Neural progenitor cell (in vitro differentiated cells): ENCODE measurements around the gene GDF15. TPM values are rescaled to one million over a fixed set of nuclear protein-coding genes. Genes with fewer than 3 reads are reported as not detected.

Source experiments
- DNase-seq: peaks from one replicate; pipeline ENCODE4 v3.0.0-alpha.2; 2016; ENCODE audit warnings: low spot score
- H2AFZ ChIP-seq: fragments of 200-600 bp; sonication (generic); replicated peaks from 2 replicates; pipeline ENCODE4 v1.6.1; 2016; ENCODE audit warnings: antibody characterized with exemption
- H3F3A ChIP-seq: fragments of 200-600 bp; sonication (generic); 2 replicates; pipeline ENCODE4 v1.6.1; 2016; ENCODE audit warnings: antibody characterized with exemption, low read depth
- H3K27ac ChIP-seq: fragments of 200-600 bp; sonication (generic); 2 replicates; pipeline ENCODE4 v1.5.1; 2016; ENCODE audit warnings: mild to moderate bottlenecking
- H3K27me3 ChIP-seq: fragments of 200-600 bp; sonication (generic); 2 replicates; pipeline ENCODE4 v1.6.1; 2016; ENCODE audit warnings: mild to moderate bottlenecking, moderate library complexity
- H3K36me3 ChIP-seq: fragments of 200-600 bp; sonication (generic); 2 replicates; pipeline ENCODE4 v1.5.1; 2016
- H3K4me1 ChIP-seq: fragments of 200-600 bp; sonication (generic); 2 replicates; pipeline ENCODE4 v1.6.1; 2016; ENCODE audit warnings: mixed run types
- H3K4me2 ChIP-seq: fragments of 200-600 bp; sonication (generic); 2 replicates; pipeline ENCODE4 v1.6.1; 2016
- H3K4me3 ChIP-seq: fragments of 200-600 bp; sonication (generic); 2 replicates; pipeline ENCODE4 v1.5.1; 2016
- H3K79me2 ChIP-seq: fragments of 200-600 bp; sonication (generic); 2 replicates; pipeline ENCODE4 v1.6.1; 2016; ENCODE audit warnings: low read depth
- H3K9ac ChIP-seq: fragments of 200-600 bp; sonication (generic); 2 replicates; pipeline ENCODE4 v1.6.1; 2016
- H3K9me3 ChIP-seq: fragments of 200-600 bp; sonication (generic); 2 replicates; pipeline ENCODE4 v1.5.1; 2016; ENCODE audit warnings: low read depth
- H4K20me1 ChIP-seq: fragments of 200-600 bp; sonication (generic); 2 replicates; pipeline ENCODE4 v1.6.1; 2016; ENCODE audit warnings: low read depth
- H3K27ac Mint-ChIP-seq: 3 replicates; pipeline ENCODE4 v1.8.0; 2021; ENCODE audit warnings: mixed read lengths
- H3K27me3 Mint-ChIP-seq: 2 replicates; pipeline ENCODE4 v1.8.0; 2022; ENCODE audit warnings: low read depth, mild to moderate bottlenecking, inconsistent platforms, moderate library complexity, mixed read lengths; ENCODE audit not compliant: insufficient read depth
- H3K36me3 Mint-ChIP-seq: 3 replicates; pipeline ENCODE4 v1.8.0; 2021; ENCODE audit warnings: mixed read lengths
- H3K4me1 Mint-ChIP-seq: 3 replicates; pipeline ENCODE4 v1.8.0; 2021; ENCODE audit warnings: mixed read lengths
- H3K4me3 Mint-ChIP-seq: 3 replicates; pipeline ENCODE4 v1.8.0; 2021; ENCODE audit warnings: mild to moderate bottlenecking, moderate library complexity, mixed read lengths
- H3K9me3 Mint-ChIP-seq: 3 replicates; pipeline ENCODE4 v1.8.0; 2020; ENCODE audit warnings: mixed read lengths
- EZH2 ChIP-seq: fragments of 200-600 bp; sonication (generic); IDR thresholded peaks from 2 replicates; pipeline ENCODE4 v1.6.1; 2017; ENCODE audit warnings: antibody characterized with exemption, mild to moderate bottlenecking, moderate library complexity
- EZH2phosphoT487 ChIP-seq: fragments of 200-600 bp; sonication (generic); IDR thresholded peaks from 2 replicates; pipeline ENCODE4 v1.6.1; 2017; ENCODE audit warnings: antibody characterized with exemption
- total RNA-seq: library from RNA; depleted of rRNA; stranded (reverse); fragments of >200 nt; gene quantifications from 2 replicates; pipeline ENCODE4 v1.2.3, GENCODE V29; 2015; ENCODE audit warnings: low replicate concordance
- TF ChIP-seq, protein P1 (sequence below): fragments of 200-600 bp; sonication (generic); IDR thresholded peaks from 2 replicates; pipeline ENCODE4 v1.5.1; 2017; ENCODE audit warnings: antibody characterized with exemption, mild to moderate bottlenecking

Gene GDF15
- total RNA-seq, 1 donor from 2014 or later = 0.19 TPM

DNA sequence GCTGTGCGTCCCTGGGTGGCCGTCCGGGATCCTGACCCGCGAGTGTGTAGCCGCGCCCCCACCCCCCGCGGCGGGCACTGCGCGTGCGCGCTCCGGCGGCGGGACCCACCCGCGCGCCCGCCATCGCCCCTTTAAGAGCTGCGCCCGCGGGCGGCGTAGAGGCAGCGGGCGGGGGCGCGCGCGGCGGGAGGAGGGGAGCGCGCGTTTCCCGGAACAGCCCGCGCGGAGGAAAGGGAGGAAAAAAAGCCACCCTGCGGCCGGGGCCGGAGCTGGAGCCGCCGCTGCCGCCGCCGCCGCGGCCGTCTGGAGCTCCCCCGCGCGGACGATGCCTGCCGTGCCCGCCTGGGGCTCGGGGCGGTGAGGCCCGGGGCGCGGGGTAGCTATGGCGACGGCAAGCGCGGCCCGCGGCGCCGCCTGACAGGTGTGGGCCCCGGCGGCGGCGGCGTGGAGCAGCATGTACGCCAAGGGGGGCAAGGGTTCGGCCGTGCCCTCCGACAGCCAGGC, 33.3 kb downstream of the GDF15 start, which contains the start of gene SSBP4:
TSS of gene SSBP4 (plus strand) at position 204 of the 504 bp plus-strand sequence. CDS start at position 455, 251 bp downstream.
- peak within 1 kb of the TSS; percentile 56 for H3K4me3 ChIP-seq
- H3K9me3 ChIP-seq = no peaks in the 10 kb centered on the region
- DNase-seq = peak; percentile 91
- peak within 1 kb of the TSS; percentile 90 for H3K27ac Mint-ChIP-seq
- H3K36me3 Mint-ChIP-seq = peaks cover 2% of the 10 kb centered on the region
- peaks cover 18% of the 10 kb centered on the region for H3K4me1 ChIP-seq
- H3K36me3 ChIP-seq = no peaks in the 10 kb centered on the region
- peaks cover 74% of the 10 kb centered on the region for H3K4me1 Mint-ChIP-seq
- no peaks in the 10 kb centered on the region for H3K9me3 Mint-ChIP-seq
- peaks cover 45% of the 10 kb centered on the region for H3F3A ChIP-seq
- peak within 1 kb of the TSS; percentile 92 for H3K4me3 Mint-ChIP-seq
- H3K27me3 Mint-ChIP-seq = peaks cover 16% of the 10 kb centered on the region
- no peak within 1 kb of the TSS for H2AFZ ChIP-seq
- H3K4me2 ChIP-seq = peak within 1 kb of the TSS; percentile 88
- H3K9ac ChIP-seq = no peak within 1 kb of the TSS
- peaks cover 34% of the 10 kb centered on the region for H3K27me3 ChIP-seq
- TF ChIP-seq EZH2phosphoT487 (no peak), EZH2 (no peak)
- TF ChIP-seq, protein P1, sequence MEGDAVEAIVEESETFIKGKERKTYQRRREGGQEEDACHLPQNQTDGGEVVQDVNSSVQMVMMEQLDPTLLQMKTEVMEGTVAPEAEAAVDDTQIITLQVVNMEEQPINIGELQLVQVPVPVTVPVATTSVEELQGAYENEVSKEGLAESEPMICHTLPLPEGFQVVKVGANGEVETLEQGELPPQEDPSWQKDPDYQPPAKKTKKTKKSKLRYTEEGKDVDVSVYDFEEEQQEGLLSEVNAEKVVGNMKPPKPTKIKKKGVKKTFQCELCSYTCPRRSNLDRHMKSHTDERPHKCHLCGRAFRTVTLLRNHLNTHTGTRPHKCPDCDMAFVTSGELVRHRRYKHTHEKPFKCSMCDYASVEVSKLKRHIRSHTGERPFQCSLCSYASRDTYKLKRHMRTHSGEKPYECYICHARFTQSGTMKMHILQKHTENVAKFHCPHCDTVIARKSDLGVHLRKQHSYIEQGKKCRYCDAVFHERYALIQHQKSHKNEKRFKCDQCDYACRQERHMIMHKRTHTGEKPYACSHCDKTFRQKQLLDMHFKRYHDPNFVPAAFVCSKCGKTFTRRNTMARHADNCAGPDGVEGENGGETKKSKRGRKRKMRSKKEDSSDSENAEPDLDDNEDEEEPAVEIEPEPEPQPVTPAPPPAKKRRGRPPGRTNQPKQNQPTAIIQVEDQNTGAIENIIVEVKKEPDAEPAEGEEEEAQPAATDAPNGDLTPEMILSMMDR = peak; percentile 53
- peaks cover 37% of the 10 kb centered on the region for H4K20me1 ChIP-seq
- H3K27ac ChIP-seq = no peak within 1 kb of the TSS
- H3K79me2 ChIP-seq = peaks cover 18% of the 10 kb centered on the region

DNA sequence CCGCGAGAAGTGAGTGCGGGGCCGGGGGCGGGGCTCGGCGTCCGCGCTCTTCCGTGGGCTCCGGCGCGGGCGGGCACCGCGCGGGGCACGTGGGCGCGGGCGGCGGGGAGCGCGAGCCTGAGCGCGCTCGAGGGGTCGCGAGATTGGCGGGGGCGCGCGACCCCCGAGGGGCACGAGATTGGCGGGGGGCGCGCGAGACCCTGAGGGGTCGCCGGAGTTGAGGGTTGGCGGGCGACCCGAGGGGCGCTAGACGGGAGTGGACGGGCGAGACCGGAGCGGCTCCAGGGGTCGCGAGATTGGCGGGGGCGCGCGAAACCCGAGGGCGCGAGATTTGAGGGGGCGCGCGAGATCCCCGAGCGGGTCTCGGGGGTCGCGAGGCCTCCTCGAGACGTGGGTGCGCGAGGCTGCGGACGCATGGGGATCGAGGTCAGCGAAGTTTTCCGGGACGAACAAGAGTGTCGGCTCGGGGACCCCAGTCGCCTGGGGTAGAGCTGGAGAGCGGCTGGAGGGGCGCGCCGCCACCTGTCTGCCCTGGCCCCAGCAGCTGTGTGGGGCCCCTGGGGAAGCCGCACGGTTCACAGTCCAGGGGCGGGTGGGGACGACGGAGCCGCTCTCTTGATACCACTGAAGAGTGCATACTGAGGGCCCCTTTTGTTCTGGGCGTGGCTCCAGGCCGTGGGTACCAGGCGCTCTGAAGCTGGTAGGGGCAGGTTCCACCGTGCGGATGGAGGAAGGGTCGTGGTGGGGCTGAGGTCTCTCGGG, 33.9 kb downstream of the GDF15 start:
- Histone ChIP-seq H4K20me1 (peaks cover 44% of the 10 kb centered on the region), H3K4me3 (peak overlapping the region; percentile 56), H3K36me3 (no peaks in the 10 kb centered on the region), H3K4me1 (peaks cover 24% of the 10 kb centered on the region), H3K79me2 (peaks cover 18% of the 10 kb centered on the region), H2AFZ (no peak overlapping the region), H3K27me3 (peaks cover 34% of the 10 kb centered on the region), H3F3A (peaks cover 39% of the 10 kb centered on the region), H3K27ac (no peak overlapping the region), H3K4me2 (peak overlapping the region; percentile 88), H3K9ac (no peak overlapping the region), H3K9me3 (no peaks in the 10 kb centered on the region)
- no peaks in the 10 kb centered on the region for H3K9me3 Mint-ChIP-seq
- peaks cover 13% of the 10 kb centered on the region for H3K27me3 Mint-ChIP-seq
- H3K4me1 Mint-ChIP-seq = peaks cover 73% of the 10 kb centered on the region
- H3K36me3 Mint-ChIP-seq = peaks cover 2% of the 10 kb centered on the region
- TF ChIP-seq, protein P1 = no peak
- TF ChIP-seq EZH2 (no peak), EZH2phosphoT487 (no peak)
- peak; percentile 62 for DNase-seq
- no peak overlapping the region for H3K27ac Mint-ChIP-seq
- H3K4me3 Mint-ChIP-seq = peak overlapping the region; percentile 92

DNA sequence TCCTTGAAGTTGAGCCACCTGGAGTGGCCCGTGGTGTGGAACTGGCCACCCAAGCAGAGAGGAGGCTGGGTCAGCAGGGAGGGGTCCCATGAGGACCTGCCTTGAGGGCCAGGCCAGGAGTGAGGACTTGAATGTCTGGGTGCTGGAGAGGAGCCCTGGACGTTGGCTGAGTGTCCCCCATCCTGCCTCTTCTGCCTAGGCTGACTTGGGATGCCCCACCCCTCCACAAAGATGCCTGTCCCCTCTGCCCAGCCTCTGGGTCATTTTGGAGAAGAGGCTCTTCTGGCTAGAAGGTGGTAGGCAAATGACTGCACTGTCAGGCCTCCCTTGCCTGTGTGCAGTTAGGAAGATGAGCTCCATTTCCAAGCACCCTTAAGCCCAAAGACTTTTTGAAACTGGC, 35.0 kb downstream of the GDF15 start:
- TF ChIP-seq EZH2 (no peak), EZH2phosphoT487 (no peak)
- TF ChIP-seq, protein P1 = no peak
- Histone ChIP-seq H3K9ac (no peak overlapping the region), H3K27me3 (peaks cover 34% of the 10 kb centered on the region), H3K36me3 (no peaks in the 10 kb centered on the region), H3K79me2 (peaks cover 18% of the 10 kb centered on the region), H3K4me3 (no peak overlapping the region), H3F3A (peaks cover 43% of the 10 kb centered on the region), H3K4me2 (peak overlapping the region; percentile 88), H2AFZ (no peak overlapping the region), H3K4me1 (peaks cover 21% of the 10 kb centered on the region), H4K20me1 (peaks cover 44% of the 10 kb centered on the region), H3K9me3 (no peaks in the 10 kb centered on the region), H3K27ac (no peak overlapping the region)
- DNase-seq = no peak
- H3K4me1 Mint-ChIP-seq = peaks cover 69% of the 10 kb centered on the region
- no peak overlapping the region for H3K27ac Mint-ChIP-seq
- H3K36me3 Mint-ChIP-seq = peaks cover 2% of the 10 kb centered on the region
- peak overlapping the region; percentile 92 for H3K4me3 Mint-ChIP-seq
- peaks cover 13% of the 10 kb centered on the region for H3K27me3 Mint-ChIP-seq
- H3K9me3 Mint-ChIP-seq = no peaks in the 10 kb centered on the region
